HL-60 (cell line): Measurements from ENCODE around the gene LIME1.

Experiments
- DNase-seq, 2 experiments: peaks; one replicate each; pipeline ENCODE4 v3.0.0-alpha.2; 2010 to 2020; ENCODE audit warnings: low read depth in 1 of 2, low spot score in 1 of 2
- H3K27ac ChIP-seq: fragments of 250-450 bp; sonication (Bioruptor Pico); replicated peaks from 2 replicates; pipeline ENCODE4 v1.5.1; 2020; ENCODE audit warnings: mild to moderate bottlenecking, moderate library complexity
- H3K27me3 ChIP-seq: fragments of 250-450 bp; sonication (Bioruptor Pico); 2 replicates; pipeline ENCODE4 v1.5.1; 2021; ENCODE audit warnings: mild to moderate bottlenecking, moderate library complexity; ENCODE audit not compliant: insufficient read depth, poor library complexity, severe bottlenecking
- H3K4me3 ChIP-seq: replicated peaks from 2 replicates; pipeline ENCODE4 v1.5.1; 2011; ENCODE audit warnings: mild to moderate bottlenecking, control low read depth, low read length; ENCODE audit not compliant: insufficient read depth
- GABPA ChIP-seq: IDR thresholded peaks from 2 replicates; pipeline ENCODE4 v1.6.1; 2012; ENCODE audit warnings: low read depth
- POLR2AphosphoS5 ChIP-seq: IDR thresholded peaks from 2 replicates; pipeline ENCODE4 v1.6.1; 2012; ENCODE audit warnings: low read depth
- SPI1 ChIP-seq: IDR thresholded peaks from 2 replicates; pipeline ENCODE4 v1.6.1; 2012; ENCODE audit warnings: low read depth, mild to moderate bottlenecking, borderline replicate concordance
- TF ChIP-seq, protein P1 (sequence below): IDR thresholded peaks from 2 replicates; pipeline ENCODE4 v1.6.1; 2012; ENCODE audit warnings: low read depth; ENCODE audit not compliant: insufficient replicate concordance
- TF ChIP-seq, protein P2 (sequence below): IDR thresholded peaks from one replicate; pipeline ENCODE4 v1.5.1; 2011; ENCODE audit warnings: low read length, control low read depth, inconsistent platforms; ENCODE audit not compliant: insufficient read depth

The LIME1 gene

DNA sequence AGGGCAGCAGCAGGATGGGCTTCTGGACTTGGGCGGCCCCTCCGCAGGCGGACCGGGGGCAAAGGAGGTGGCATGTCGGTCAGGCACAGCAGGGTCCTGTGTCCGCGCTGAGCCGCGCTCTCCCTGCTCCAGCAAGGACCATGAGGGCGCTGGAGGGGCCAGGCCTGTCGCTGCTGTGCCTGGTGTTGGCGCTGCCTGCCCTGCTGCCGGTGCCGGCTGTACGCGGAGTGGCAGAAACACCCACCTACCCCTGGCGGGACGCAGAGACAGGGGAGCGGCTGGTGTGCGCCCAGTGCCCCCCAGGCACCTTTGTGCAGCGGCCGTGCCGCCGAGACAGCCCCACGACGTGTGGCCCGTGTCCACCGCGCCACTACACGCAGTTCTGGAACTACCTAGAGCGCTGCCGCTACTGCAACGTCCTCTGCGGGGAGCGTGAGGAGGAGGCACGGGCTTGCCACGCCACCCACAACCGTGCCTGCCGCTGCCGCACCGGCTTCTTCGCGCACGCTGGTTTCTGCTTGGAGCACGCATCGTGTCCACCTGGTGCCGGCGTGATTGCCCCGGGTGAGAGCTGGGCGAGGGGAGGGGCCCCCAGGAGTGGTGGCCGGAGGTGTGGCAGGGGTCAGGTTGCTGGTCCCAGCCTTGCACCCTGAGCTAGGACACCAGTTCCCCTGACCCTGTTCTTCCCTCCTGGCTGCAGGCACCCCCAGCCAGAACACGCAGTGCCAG lies 39.7 kb upstream of the LIME1 start, which contains the start of gene TNFRSF6B:
Gene TNFRSF6B (plus strand): TSS at position 25 of the 729 bp plus-strand sequence. CDS start 116 bp downstream, at position 141.
- H3K4me3 ChIP-seq: no peak within 1 kb of the TSS
- TF ChIP-seq, protein P1, sequence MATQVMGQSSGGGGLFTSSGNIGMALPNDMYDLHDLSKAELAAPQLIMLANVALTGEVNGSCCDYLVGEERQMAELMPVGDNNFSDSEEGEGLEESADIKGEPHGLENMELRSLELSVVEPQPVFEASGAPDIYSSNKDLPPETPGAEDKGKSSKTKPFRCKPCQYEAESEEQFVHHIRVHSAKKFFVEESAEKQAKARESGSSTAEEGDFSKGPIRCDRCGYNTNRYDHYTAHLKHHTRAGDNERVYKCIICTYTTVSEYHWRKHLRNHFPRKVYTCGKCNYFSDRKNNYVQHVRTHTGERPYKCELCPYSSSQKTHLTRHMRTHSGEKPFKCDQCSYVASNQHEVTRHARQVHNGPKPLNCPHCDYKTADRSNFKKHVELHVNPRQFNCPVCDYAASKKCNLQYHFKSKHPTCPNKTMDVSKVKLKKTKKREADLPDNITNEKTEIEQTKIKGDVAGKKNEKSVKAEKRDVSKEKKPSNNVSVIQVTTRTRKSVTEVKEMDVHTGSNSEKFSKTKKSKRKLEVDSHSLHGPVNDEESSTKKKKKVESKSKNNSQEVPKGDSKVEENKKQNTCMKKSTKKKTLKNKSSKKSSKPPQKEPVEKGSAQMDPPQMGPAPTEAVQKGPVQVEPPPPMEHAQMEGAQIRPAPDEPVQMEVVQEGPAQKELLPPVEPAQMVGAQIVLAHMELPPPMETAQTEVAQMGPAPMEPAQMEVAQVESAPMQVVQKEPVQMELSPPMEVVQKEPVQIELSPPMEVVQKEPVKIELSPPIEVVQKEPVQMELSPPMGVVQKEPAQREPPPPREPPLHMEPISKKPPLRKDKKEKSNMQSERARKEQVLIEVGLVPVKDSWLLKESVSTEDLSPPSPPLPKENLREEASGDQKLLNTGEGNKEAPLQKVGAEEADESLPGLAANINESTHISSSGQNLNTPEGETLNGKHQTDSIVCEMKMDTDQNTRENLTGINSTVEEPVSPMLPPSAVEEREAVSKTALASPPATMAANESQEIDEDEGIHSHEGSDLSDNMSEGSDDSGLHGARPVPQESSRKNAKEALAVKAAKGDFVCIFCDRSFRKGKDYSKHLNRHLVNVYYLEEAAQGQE: no peak
- TF ChIP-seq POLR2AphosphoS5: 0 out of 2 replicates have a peak, but pooled peaks have one; percentile 13
- no peak for DNase-seq
- H3K27me3 ChIP-seq: no peaks in the 10 kb centered on the region
- H3K27ac ChIP-seq: no peak within 1 kb of the TSS

DNA sequence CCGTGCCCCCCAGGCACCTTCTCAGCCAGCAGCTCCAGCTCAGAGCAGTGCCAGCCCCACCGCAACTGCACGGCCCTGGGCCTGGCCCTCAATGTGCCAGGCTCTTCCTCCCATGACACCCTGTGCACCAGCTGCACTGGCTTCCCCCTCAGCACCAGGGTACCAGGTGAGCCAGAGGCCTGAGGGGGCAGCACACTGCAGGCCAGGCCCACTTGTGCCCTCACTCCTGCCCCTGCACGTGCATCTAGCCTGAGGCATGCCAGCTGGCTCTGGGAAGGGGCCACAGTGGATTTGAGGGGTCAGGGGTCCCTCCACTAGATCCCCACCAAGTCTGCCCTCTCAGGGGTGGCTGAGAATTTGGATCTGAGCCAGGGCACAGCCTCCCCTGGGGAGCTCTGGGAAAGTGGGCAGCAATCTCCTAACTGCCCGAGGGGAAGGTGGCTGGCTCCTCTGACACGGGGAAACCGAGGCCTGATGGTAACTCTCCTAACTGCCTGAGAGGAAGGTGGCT lies 39.1 kb upstream of the LIME1 start:
- no peak overlapping the region for H3K4me3 ChIP-seq
- TF ChIP-seq SPI1 (no peak), GABPA (no peak), POLR2AphosphoS5 (no peak)
- TF ChIP-seq, protein P2, sequence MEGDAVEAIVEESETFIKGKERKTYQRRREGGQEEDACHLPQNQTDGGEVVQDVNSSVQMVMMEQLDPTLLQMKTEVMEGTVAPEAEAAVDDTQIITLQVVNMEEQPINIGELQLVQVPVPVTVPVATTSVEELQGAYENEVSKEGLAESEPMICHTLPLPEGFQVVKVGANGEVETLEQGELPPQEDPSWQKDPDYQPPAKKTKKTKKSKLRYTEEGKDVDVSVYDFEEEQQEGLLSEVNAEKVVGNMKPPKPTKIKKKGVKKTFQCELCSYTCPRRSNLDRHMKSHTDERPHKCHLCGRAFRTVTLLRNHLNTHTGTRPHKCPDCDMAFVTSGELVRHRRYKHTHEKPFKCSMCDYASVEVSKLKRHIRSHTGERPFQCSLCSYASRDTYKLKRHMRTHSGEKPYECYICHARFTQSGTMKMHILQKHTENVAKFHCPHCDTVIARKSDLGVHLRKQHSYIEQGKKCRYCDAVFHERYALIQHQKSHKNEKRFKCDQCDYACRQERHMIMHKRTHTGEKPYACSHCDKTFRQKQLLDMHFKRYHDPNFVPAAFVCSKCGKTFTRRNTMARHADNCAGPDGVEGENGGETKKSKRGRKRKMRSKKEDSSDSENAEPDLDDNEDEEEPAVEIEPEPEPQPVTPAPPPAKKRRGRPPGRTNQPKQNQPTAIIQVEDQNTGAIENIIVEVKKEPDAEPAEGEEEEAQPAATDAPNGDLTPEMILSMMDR: no peak
- TF ChIP-seq, protein P1: no peak
- no peak overlapping the region for H3K27ac ChIP-seq

DNA sequence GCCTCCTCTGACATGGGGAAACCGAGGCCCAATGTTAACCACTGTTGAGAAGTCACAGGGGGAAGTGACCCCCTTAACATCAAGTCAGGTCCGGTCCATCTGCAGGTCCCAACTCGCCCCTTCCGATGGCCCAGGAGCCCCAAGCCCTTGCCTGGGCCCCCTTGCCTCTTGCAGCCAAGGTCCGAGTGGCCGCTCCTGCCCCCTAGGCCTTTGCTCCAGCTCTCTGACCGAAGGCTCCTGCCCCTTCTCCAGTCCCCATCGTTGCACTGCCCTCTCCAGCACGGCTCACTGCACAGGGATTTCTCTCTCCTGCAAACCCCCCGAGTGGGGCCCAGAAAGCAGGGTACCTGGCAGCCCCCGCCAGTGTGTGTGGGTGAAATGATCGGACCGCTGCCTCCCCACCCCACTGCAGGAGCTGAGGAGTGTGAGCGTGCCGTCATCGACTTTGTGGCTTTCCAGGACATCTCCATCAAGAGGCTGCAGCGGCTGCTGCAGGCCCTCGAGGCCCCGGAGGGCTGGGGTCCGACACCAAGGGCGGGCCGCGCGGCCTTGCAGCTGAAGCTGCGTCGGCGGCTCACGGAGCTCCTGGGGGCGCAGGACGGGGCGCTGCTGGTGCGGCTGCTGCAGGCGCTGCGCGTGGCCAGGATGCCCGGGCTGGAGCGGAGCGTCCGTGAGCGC lies 38.5 kb upstream of the LIME1 start:
- DNase-seq: no peak
- Histone ChIP-seq H3K4me3 (no peak overlapping the region), H3K27ac (no peak overlapping the region), H3K27me3 (no peaks in the 10 kb centered on the region)
- TF ChIP-seq, protein P2: no peak
- TF ChIP-seq GABPA (no peak), POLR2AphosphoS5 (peak; percentile 44; the same call in 1 of the 2 replicates)

More for the DNA sequence above, 39.1 kb upstream of the LIME1 start:
- no peaks in the 10 kb centered on the region for H3K27me3 ChIP-seq
- no peak for DNase-seq

DNA sequence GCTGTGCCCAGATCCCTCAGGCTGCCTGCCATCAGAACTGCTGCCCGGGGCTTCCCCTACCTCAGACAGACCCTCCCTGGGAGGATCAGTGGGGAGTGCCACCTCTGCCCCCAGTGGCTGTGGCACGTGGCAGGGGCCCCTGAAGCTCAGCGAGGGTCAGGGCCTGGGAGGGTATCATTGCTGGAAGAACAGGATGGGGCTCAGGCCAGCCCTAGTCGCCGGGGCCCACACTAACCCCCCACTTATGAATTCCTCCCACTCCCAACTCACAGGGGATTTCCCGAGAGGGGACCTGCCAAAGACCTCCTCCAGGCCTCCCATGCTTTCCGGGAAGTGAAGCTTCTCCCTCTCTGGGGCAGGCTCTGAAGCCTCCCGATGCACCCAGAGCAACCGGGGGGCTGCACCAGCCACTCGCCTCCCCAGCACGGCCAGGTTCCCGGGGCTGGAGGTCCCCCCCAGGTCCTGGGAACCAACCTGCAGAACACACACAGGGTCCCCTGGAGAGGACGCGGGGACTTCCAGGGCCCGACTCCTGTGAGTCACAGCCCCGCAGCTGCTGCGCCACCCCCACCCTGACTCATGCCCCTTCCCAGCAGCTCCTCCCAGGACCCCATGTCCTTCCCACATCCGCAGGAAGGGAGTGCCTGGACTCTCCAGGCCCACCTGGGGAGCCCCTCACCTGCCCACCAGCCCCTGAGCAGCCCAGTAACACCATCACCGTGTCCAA lies 37.6 kb upstream of the LIME1 start:
- no peak overlapping the region for H3K4me3 ChIP-seq
- no peak for DNase-seq
- H3K27ac ChIP-seq: no peak overlapping the region
- no peaks in the 10 kb centered on the region for H3K27me3 ChIP-seq
- TF ChIP-seq POLR2AphosphoS5 (no peak), SPI1 (no peak), GABPA (no peak)
- TF ChIP-seq, protein P1: no peak
